Activated T-cell treated with anti-CD3 and anti-CD28 coated beads for 1 hour (primary cell): ENCODE measurements around the gene DTX3.
"Not testable (repeated sequence)": the region's sequence is repeated elsewhere in the genome, so short reads cannot be mapped to it uniquely, and the experiment has no call there.

Experiments used
- DNase-seq: peaks from one replicate; pipeline ENCODE4 v3.0.0-alpha.2; 2020; ENCODE audit warnings: low read depth

DTX3 gene, protein sequence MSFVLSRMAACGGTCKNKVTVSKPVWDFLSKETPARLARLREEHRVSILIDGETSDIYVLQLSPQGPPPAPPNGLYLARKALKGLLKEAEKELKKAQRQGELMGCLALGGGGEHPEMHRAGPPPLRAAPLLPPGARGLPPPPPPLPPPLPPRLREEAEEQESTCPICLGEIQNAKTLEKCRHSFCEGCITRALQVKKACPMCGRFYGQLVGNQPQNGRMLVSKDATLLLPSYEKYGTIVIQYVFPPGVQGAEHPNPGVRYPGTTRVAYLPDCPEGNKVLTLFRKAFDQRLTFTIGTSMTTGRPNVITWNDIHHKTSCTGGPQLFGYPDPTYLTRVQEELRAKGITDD

DNA sequence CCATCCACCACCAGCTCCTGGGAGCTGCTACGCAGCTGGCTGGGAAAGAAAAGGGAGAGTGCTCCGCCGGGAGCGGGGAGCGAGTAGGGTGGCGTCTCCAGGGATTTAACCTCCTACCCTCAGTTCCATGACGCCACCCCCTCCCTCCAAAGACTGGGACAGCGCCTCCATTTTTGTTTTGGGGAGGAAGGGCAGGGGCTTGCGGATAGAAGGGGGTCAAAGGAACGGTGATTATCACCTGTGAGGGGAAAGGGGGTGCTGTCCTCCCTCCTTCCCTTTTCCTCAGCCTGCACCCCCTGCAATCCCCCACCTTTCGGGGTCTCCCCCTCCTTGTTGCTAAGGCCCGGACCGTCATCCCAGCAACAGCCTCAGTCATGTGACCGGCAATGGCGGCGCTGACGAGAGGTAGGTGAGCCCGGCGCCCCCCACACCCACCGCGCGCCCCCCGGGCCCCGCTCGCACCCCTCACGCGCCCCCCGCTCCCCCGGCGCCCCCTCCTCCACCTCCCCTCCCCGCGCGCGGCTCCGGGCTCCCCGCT is at the start of gene DTX3:
DTX3 (plus strand) TSS at position 371 of the 538 bp plus-strand sequence. CDS start 1,694 bp downstream, outside the sequence.
- no peak for DNase-seq

DNA sequence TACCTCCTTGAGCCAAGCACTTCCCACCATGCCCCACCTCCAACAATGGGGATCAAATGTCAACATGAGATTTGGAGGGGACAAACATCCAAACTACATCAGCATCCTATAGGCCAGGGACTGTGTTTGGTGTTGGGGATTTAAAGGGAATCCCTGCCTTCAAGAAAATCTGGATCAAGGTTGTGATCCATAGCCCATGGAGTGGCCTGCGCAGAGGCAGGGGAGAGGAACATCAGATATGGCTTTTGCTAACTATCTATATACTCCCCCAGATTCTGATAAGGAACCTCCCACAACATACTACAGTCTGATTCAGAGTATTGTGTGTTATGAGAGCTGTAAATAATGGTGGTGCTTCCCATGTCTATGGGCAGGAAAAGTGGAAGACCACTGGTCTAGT is 49.7 kb upstream of the DTX3 start:
- DNase-seq: no peak

DNA sequence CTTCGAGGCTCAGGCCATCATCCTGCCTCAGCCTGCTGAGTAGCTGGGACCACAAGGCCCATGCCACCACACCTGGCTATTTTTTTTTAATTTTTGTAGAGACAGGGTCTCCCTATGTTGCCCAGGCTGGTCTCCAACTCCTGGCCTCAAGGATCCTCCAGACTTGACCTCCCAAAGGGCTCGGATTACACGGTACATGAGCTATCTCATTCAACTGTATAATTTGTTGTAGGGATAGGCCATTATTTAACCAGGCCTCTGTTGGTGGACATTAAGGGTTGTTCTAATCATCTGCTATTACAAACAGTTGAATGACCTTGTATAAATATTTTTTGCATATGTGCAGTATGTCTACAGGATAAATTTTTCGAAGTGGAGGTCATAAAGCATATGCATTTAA is 45.8 kb upstream of the DTX3 start:
- DNase-seq: no peak

DNA sequence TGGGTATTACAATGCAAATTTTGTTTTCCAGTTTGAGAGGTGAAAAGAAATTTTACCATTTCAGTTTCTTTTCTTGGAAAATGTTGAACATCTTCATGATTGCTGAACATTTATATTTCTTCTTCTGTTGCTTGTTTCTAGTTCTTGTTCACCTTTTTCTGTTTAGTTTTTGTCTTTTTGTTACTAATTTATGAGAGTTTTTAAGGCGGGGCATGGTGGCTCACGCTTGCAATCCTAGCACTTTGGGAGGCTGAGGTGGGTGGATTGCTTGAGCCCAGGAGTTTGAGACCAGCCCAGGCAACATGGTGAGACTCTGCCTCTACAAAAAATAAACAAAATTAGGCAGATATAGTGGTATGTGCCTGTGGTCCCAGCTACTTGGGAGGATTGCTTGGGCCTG is 44.1 kb upstream of the DTX3 start:
- no peak for DNase-seq

DNA sequence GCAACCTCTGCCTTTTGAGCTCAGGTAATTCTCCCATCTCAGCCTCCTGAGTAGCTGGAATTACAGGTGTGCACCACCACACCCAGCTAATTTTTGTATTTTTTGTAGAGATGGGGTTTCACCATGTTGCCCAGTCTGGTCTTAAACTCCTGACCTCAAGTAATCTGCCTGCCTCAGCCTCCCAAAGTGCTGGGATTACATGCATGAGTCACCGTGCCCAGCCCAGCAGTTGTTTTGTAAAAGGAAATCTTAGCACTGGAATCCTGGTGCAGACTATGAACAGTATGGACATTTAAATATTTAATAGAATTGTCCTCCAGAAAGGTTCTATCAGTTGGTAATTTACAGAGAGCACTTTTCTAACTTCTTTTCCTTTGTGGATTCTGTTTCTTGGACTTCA is 43.5 kb upstream of the DTX3 start:
- DNase-seq: not testable (repeated sequence)

DNA sequence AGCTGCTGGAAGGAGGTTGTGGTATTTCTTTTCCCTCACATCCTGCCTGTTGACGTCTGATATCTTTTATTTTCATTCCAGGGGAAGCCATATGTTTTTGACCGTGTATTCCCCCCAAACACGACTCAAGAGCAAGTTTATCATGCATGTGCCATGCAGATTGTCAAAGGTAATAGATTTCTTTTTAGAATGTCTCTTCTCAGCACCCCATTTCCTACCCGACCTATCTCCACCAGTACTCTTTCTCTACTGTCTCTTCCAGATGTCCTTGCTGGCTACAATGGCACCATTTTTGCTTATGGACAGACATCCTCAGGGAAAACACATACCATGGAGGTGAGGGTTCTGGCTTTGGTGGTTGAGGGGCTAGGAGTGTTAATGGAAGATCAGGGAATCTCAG is 41.3 kb upstream of the DTX3 start:
- no peak for DNase-seq

DNA sequence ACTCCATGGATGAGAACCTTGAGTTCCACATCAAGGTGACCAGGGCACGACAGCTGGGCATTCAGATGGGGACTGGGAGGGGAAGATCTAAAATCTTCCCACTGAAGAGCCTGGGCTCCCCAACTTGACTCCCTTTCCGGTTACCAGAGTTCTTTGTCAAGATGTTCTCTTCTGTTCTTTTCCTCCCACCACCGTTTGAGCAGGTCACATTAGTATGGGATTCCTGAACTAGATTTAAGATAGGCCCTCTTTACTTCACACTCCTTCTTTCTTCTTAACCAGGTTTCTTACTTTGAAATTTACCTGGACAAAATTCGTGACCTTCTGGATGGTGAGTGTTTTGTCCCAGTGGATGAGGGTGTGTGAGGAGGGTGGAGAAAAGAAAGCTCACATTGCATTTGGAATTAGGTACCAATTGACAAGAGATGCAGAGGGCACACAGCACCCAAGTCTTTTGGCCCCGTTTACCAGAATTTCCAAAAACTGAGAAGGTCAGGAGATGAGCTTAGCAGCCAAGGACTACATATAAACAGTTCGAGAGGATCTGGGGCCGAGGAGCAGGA is 40.4 kb upstream of the DTX3 start:
- DNase-seq: no peak

DNA sequence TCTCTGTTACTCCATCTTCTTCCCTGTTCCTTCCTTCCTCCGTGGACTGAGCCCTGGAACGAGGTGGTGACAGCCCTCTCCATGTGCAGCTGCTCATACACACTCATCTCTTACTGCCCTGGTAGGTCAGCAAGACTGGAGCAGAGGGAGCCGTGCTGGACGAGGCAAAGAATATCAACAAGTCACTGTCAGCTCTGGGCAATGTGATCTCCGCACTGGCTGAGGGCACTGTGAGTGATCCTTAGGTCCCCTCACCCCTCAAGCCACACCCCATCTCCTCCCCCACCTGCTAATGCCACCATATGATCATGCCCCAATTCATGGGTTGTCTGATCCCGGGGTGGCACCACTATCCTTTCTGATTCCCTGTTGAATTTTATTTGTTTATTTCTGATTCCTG is 35.8 kb upstream of the DTX3 start:
- no peak for DNase-seq

DNA sequence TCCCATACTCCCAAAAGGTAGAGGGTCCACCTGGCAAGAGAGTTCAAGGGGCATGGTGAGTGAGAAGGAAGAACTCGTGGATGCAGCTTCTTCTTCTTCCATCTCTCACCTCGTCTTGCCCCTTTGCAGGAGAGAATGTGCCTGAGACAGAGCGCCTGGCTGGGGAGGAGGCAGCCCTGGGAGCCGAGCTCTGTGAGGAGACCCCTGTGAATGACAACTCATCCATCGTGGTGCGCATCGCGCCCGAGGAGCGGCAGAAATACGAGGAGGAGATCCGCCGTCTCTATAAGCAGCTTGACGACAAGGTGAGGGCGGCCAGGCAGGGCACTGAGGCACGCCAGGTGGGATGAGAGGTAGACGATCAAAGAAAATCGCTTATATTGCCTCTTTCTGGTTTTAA is 34.8 kb upstream of the DTX3 start:
- no peak for DNase-seq

DNA sequence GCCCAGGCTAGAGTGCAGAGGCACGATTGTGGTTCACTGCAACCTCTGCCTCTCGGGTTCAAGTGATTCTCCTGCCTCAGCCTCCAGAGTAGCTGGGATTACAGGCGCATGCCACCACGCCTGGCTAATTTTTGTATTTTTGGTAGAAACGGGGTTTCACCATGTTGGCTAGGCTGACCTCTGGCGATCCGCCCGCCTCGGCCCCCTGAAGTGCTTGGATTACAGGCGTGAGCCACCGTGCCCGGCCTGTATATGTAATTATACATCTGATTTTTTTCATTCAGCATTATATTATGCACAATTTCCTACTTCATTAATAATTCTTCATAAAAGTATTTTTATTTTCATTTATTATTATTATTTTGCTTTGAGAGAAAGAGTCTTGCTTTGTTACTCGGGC is 34.2 kb upstream of the DTX3 start:
- DNase-seq: not testable (repeated sequence)

DNA sequence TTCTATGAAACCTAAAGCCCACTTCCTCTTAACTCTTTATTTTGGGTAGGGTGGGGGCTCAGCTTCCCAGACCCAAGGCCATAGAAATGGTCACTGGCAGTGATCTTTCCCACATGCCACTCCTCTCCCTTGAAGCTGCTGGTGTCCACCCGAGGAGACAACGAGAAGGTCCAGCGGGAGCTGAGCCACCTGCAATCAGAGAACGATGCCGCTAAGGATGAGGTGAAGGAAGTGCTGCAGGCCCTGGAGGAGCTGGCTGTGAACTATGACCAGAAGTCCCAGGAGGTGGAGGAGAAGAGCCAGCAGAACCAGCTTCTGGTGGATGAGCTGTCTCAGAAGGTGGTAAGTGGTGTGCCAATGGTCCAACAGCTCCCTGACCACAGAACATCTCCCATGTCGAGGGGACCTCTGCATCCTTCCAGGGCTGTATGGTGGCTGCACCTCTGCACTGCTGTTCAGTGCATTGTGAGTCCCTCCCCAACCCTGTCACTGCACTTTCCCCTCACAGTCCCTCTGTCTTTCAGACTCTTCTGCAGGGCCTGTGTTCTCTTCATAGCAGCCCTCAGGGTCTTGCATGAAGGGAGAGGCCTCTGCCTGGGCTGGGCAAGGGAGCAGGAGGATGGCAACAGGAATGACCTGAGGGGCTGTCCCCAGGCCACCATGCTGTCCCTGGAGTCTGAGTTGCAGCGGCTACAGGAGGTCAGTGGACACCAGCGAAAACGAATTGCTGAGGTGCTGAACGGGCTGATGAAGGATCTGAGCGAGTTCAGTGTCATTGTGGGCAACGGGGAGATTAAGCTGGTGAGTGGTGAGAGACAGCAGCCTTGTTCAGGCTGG is 32.5 kb upstream of the DTX3 start:
- no peak for DNase-seq

DNA sequence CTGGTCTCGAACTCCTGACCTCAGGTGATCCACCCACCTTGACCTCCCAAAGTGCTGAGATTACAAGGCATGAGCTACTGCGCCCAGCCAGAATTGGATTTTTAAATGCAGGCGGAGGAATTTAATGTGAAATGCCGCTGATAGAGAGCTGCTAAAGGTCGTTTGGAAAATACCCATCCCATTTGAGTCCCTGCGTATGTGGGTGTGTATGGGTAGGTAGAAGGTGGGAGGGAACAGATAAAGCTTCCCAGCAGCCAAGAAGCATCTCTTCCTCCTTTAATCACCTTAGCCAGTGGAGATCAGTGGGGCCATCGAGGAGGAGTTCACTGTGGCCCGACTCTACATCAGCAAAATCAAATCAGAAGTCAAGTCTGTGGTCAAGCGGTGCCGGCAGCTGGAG is 29.8 kb upstream of the DTX3 start:
- DNase-seq: no peak

DNA sequence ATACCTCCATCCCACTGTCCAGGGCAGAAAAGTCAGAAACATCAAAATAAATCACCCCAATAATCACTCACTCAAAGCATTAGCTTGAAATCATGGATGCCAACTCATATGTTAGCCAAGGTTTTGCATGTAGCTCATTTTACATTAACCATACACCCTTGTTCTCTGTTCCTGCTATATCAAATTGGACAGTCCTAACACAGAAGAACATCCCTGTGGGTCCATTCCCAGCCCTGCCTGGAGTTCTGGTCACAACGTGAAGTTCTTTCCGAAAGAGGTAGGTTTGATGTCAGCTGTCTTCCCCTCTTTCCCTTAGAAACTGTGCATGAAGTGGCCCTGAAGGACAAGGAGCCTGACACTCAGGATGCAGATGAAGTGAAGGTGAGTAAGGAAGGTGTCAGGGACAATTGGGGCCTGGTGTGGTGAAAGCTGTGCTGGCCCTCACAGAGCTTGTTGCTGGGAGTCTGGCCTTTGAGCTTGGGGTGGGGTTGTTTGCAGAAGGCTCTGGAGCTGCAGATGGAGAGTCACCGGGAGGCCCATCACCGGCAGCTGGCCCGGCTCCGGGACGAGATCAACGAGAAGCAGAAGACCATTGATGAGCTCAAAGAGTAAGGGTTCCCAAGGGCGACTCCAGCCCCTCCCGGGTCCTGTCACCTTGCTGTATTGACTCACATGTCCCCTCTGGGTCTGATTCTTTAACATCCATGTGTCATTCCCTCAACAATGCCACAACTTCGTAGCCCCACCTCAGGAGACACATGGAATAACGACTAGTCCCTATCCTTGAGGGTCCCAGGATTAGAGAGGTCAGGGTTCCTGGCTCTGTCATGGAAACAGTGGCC is 28.6 kb upstream of the DTX3 start:
- no peak for DNase-seq

DNA sequence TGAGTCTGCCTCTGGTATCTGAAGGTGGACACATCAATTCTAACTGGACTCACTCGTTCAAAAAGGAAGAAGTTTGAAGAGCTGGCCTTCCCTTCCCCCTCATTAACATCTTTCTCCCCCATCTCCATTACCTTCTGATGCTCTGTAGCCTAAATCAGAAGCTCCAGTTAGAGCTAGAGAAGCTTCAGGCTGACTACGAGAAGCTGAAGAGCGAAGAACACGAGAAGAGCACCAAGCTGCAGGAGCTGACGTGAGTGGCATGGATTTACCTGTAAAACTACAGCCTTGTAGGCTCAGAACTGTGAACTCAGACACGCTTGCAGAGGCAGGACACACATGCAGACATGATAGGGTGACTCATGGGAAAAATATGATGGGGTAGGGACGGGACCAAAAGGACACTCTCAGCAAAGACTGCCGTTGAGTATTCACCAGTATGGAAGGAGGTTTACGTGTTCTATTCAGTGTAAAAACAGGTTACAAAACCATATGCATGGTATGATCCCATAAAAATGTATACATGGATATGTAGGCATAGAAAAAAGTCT is 27.9 kb upstream of the DTX3 start:
- no peak for DNase-seq

DNA sequence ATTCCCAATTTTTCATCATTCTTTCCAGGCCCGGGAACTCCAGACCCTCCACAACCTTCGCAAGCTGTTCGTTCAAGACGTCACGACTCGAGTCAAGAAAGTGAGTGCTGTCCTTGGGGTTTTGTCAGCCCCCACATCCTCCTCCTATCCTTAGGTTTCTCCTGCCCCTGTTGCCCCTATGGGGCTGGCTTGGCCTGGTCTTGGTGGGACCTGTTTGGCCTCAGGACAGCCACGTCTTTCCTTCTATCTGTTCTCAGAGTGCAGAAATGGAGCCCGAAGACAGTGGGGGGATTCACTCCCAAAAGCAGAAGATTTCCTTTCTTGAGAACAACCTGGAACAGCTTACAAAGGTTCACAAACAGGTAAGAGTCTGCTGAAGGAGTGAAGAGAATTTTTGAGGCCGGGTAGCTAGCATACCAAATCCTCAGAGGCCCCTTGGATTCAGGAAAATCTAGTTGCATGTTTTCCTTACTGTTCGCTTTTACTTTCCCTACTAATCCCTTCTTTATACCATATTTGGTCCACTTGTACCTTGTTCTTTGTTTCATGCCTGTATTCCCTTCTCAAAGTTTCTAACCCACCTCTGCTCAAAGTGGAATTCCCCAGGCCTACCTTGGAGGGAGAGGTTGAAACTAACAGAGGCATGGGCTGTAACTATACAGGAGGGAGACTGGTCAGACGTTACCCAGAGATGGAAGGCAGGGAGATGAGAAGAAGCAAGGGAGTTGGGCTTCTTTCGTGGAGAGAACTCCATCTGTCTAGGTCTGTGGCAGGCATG is 26.5 kb upstream of the DTX3 start:
- no peak for DNase-seq

DNA sequence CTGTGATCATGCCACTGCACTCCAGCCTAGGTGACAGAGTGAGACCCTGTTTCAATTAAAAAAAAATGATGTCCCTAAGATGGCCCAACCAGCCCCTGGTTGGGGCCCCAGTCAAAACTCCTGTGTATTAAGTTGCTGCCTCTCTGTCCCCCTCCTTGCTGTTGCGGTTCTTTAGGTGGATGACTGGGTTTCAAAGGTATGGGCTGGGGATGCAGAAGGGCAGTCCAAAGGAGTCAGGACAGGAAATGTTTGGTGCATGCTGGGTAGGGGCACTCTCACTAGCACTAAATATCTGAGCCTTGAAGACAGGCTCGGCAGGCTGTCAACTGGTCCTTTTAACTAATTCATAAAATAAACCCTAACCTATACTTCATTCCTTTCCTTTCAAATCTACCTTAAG is 25.6 kb upstream of the DTX3 start:
- DNase-seq: no peak

DNA sequence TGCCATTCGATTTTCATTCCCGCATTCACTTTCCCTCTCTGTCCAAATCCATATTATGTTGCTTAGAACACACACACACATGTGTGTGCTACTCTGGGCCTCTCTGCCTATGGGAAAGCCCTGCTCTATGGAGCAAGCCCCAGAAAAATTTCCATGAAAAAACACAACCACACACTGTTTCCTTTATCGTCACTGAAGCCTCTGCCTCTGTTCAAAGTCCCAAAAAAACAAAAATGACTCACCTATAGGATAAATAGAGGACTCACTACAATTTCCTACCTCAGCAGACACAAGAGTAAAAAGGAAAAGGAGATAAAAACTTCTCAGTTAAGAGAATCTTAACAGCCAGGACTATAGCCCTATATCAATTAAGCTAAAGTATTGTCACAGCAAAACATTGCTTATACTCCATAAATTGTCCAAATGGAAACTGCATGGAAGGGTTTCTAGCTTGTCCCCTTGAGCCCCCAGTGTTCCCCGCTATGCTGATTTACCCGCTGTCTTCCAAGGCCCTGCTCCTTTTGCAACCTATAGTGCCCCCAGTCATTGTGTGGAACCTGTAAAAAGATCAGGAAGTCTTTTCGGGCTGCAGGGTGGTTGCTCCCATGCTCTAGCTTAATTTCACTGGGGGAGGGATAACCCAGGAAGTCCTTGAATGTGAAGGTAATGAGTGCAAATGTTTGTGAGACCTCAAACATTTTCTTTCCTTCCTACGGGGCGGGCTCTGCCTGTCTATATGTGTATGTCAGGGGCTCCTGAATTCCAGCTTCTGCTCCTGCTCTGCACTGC is 24.8 kb upstream of the DTX3 start:
- DNase-seq: no peak

DNA sequence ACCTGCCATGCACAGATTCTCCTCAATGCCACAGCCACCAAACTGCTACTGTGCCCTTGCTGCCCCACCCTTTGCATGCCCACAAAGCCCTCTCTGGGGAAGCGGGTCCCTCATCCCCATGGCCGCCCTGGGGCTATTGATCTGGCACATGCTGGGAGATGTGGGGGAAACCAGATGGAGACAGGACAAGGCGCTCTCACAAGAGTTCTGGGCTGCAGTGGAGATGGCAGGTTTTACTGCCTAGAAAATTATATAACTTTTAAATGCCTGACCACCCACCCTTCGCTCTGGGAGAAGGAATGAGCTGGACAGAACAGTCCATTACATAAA is 24.2 kb upstream of the DTX3 start:
- DNase-seq: no peak

DNA sequence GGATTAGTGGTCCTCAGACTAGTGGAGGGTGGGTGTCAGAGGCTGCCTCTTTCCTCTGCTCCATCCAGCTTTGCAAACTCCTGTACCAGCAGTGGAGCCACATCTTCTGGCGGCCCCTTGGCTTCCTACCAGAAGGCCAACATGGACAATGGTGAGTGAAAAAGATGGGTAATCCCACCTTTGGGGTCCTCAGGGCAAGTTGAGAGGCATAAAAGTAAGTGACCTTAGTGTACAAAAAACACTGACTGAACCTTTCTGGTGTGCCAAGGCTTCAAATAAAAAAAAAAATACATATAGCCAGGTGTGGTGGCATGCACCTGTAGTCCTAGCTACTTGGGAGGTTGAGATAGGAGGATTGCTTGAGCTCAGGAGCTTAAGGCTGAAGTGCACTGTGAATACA is 22.8 kb upstream of the DTX3 start:
- DNase-seq: no peak

DNA sequence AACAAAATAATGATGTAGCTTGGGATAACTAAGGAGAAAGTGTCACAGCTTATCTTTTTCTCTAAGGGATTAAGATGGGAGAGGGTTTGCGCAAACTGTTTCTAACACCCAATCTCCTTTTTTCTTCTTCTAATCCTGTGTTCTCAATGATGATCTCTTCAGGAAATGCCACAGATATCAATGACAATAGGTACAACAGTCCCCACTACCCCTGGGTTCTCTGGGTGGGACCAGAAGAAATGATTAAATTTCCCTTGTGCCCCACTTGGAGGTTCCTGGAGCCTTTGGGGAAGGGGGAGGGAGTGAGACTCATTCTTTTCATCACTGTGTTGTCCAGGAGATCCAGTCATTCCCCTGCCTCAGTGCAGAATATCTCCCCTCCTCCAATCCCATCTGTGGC is 22.2 kb upstream of the DTX3 start:
- DNase-seq: no peak
